Dedifferentiated amniotic fluid mesenchymal stem cell (primary cell): Measurements from ENCODE around the gene ZBTB7C.
A peak's percentile ranks its signal among the peaks of the same experiment; 100 is the strongest.

Experiments
- DNase-seq: peaks from one replicate; pipeline ENCODE4 v3.0.0-alpha.2; 2016; ENCODE audit errors: extremely low spot score

The ZBTB7C gene

DNA sequence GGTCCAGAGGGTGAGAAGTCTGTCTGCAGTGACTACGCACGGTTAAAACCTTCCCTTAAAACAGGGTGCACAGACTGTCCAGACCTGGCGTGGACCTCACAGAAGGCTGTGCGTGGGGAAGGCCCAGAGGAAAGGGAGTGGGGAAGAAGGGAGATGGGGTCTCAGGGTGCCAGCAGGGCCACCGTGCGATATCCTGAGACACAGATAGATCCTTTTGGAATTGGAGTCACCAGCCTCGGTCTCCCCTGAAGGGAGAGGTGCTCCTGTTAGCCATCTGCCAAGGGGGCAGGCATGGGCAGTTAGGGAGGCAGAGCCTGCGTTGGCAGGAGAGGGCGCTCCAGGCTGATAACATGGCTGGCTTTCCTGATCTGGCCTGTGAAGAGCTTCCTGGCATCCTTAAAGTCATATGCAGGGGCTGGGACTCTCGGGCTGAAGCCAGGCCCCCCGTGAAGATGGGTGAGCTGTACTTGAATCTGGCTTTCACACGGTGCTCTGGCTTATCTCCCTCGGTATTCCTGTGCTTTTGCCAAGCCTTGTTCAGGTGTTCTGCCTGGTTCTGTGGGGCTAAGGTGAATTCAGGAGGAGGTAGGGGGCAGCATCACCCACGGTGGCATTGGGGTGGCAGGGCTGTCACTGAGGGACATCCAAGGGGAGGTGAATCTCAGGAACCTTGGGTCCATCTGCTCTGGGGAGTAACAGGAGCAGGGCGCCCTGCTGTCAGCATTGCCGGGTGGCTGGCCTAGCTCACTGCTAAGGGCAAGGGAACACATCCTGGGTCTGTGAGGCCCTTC lies 371.5 kb downstream of the ZBTB7C start:
- no peak for DNase-seq

DNA sequence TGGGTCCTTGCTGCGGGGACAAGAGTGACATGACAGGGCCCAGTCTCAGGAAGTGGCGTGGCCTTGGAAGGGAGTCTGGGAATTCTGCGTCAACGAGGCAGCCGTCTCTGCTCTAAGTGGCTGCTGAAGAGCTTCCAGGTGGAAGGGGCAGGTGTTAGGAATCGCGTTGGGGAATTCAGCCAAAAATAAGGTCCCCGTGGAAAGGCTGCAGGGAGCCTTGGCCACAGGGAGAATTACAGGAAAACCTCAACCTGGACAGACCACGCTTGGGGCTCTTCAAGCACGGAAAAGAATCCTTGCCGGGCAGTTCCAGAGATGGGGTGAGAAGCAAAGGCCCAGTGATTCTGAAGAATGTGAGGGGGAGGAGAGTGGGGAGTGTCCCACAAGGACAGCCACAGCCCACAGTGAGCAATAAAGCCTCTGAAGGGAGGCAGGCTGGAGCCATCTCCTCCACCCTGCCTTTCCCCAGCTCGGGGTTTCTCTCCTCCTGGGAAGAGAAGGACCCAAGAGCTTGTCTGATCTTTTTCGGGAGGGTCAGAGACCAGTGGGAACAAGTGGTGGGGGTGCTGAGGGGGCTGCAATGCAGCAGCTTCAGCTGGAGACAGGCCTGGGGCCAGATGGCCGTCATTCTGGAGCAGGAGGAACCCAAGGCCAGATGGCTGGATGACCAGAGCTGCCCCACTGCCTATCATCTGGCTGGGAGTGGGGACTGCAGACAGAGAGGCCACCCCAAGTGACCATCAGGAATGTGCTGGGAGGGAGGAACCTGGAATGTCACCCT lies 372.4 kb downstream of the ZBTB7C start:
- DNase-seq, result no peak

DNA sequence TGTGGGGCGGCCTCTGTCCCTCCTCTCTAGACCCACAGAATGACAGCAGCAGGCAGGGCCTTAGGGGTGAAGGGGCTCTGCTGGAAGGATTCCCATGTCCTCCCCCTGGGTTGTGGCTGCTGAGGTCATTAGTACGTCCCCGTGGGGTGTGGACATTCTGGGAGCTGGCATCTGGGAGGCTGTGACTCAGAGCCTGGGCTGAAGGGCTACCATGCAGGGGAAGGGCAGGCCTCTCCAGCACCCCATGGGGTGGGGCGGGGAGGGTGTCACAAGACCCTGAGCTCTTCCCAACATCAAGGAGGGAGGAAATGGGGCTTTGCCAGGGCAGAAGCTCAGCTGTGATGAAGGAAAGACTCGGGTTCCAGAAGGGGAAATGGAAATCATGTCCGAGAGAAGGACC lies 373.0 kb downstream of the ZBTB7C start:
- no peak for DNase-seq

DNA sequence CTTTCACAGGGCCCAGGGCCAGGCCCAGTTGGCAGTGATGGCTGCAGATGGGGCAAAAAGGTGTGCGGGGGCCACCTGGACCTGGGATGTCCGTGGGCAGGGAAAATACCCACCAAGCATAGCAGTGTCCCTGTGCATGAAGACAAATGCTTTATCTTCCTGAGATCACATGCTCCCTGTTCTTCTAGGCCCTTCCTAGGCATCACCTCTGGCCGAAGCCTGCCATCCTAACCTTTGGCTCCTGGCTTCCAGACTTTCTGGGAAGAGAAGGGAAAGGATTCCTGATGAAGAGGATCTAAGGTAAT lies 373.7 kb downstream of the ZBTB7C start:
- no peak for DNase-seq

DNA sequence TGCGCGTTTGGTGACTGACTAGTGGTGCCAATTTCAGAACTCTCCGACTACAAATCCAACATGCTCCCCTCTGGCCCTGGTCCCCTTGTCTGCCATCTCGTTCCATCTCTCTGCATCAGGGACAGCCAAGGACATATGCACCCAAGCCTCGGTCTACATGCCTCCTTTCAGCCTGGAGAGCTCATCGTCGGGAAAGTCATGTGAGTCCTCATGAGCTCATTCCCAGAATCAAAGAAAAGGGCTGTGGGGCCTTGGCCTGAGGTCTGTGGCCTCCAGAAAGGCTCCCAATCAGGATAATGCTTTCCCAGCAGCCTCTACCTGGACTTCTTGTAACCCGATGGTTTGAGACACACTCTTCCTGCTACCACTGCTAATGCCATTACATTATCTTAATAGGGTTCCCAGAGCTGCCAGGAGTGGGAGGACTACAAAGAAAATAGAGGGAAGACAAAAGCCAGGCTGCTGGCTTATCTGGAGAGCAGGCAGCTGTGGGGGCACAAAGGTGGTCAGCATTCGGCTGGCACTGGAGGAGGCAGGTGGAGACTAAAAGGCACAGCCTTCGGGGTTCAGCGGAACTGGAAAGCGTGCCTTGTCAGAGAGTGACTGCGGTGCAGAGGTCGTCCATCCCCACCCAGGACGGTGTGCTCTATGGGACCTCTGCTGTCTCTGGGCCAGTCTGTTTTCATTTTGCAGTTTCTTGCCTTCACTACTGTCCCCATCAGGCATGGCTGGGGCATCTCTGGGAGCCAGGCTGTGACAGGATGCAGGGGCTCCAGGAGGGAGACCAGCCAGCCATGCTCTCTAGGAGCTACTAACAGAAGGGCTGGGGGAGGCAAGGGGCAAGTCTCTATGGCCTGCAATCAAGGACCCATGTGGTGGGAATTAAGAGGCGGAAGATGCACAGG lies 374.3 kb downstream of the ZBTB7C start:
- no peak for DNase-seq

DNA sequence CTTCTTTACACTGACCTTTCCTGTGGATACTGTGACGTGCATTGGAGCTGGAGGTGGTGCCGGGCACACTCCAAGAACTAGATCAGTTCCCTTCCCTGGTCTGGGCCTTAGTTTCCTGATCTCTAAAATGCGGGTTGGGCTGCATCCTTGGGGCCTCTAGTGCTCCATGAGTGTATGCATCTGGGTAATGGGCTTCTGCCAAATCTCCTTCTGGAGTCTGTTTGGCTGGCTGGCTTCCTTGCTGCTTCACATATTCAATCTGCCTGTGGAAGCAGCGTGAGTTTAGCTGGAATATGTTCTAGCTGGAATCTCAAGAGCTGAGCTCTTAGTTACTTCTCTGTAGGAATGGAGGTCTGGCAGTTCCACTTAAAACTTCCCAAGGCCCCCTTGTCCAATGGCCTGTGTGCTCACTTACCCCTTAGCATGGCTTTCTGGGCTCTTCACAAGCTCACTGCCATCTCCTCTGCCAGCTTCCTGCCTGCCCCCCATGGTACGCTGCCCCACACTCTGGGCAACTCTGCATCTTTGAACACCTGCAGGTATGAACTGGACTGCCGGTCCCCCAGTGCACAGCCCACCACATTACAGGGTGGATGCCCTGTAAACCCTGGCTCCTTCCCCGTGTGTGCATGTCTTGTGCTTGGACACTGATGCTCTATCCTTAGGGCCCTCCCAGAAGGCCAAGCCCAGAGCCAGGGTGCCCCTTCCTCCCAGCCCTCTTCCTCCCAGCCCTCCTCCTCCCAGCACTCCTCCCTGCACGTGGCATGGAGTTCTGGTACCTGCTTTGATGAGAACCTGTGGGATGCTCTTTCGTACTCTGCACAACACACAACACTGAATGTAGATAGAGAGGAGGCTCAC lies 375.2 kb downstream of the ZBTB7C start:
- DNase-seq, result no peak

DNA sequence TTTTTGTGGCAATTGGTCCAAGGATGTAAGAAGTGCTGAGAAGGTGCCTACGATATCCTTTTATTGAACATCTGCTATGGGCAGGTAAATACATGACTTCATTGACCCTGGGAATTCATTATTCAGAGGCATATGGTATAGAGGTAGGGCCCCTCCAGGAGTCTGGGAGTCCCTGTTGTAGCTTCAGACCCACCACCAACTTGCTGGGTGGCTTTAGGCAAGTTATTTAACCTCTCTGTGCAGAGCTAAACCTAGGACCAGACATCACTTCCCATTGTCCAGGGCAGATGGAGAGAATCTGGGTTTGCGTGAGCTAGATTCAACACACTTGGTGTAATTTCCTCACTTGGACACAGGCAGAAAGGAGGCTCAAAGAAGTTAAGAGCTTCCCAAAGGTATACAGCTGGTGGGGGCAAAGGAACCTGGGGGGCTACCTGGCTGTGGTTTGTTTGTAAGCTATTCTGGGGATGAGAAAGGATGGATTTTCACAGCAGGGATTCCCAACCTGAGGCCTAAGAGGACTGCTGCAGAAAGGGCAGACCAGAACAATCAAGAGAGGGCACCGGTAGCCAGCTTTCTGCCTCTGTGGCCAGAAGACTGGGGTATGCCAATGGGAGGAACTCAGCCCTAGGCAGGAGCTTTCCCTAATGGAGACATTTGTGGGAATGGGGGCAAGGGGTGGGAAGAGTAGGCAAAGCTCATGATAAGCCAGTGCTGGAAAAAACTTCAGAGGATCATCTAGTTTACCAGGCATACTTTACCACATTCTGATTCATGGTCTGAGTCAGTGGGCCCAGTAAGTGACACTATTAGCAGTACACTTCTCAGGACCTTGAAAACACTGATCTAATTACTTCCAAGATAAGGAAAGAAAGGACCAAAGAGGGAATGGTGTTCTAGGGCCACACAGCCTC lies 376.1 kb downstream of the ZBTB7C start:
- peak; percentile 29 for DNase-seq

DNA sequence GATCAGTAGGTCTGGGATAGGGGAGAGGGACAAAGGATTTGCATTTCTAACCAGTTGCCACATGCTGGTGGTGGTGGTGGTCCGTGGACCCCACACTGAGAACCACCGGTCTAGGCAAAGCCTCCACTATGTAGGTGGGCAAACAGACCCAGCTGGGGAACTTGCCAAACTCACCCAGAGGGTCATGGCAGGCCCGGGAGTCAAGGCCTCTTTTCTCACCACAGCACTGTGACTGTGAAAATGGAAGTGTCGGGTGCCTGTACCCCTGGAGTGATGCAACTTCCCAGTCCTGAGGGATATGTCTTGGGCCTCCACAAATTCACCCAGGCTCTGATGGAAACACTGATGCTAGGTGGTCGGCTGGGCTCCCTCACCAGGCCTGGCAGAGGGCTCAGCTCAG lies 377.5 kb downstream of the ZBTB7C start:
- DNase-seq, result no peak

DNA sequence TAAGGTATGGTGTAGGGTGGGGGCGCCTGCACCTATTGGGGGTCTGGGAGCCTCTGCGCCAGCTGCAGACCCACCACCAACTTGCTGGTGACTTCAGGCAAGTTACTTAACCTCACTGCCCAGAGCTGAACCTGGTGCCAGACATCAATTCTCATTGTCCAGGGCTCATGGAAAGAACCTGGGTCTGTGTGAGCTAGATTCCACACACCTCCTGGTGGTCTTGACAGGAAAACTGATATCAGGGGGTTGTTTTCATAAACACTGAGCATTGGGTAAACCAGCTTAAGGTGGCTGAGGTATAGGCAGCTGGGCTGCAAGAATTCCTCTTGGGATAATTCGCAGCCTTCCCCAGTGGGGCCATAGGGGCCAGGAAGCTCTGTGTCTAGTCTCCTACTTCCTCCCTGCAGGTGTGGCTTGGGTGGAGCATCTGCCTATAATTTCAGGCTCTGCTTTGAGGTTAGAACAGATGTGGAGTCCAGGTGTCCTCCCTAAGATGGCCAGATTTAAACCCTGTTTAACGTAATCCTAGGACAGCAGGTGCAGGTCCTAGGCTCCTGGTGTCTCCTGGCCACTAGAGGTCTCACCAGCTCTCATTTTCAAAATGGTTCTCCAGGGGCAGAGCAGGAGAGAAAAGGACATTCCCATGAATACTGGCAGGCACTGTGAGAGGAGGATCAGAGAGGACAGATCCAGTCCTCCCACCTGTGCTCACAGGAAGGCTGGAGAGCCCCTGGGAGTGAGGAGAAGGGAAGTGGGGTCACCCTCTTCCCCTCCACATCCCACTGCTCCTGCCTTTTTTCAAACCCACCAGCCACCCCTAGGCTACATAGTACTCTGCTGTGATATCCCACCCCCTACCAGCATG lies 378.3 kb downstream of the ZBTB7C start:
- DNase-seq, result peak; percentile 34

DNA sequence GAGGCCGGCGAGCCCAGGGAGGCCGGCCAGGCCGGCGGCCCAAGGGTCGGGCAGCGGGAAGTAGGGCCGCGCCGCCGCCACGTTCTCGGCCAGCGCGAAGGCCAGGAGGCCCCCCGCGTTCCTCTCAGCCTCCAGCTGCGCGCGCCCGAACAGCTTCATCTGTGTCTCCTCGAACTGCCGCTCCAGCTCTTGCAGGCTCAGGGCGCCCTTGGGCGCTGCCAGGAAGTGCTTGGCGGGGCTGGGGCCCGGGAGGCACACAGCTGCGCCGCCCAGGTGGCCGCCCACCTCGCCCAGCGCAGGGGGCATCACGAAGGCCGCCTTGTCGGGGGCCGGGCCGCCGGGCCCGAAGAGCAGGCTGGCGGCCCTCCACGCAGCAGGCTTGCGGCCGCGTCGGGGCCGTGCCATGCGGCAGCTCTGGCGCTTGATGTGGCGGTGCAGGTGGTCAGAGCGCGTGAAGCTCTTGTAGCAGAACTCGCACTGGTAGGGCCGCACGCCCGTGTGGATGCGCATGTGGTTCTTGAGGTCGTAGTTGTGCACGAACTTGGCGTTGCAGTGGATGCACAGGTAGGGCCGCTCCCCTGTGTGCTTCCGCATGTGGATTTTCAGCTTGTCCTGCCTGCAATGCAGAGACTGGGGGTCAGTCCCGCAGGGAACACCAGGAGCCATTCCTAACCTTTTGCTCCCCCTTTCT lies 379.7 kb downstream of the ZBTB7C start:
- DNase-seq, result no peak

DNA sequence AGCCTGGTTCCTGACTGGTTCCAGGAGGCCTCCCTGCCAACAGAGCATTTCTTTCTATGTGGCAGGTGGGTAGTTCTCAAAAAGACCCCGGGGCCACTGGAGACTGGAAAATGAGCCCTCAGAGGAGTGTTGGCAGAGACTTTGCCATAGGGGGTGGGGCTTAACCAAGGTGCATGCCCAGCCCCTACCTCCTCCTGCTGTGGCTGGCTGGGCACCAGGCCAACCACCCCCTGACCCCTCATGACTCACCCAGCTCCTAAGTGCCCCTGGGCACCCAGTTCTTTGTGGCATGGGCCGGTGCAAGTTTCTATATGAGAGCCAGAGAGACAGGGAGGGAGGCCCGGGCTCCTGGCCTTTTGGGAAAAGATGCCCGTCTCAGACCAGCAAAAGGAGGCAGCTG lies 380.5 kb downstream of the ZBTB7C start:
- no peak for DNase-seq

DNA sequence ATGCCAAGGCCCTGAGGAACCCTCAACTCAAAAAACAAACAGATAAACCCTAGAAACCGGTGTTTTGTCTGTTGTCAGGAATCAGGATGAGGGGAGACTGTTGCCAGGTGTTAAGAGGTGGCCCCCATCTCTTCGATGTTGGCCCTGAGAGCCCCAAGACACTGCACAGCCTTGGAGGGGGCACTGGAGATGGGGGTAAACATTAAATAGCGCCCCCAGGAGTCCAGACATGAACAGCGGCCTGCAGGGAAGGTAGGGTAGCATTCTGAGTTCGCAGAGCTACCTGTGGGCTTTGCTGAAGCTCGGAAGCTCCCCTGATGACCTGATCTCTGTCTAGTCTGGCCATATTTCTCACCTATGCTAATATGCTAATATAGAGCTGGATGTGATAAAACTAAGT lies 381.1 kb downstream of the ZBTB7C start:
- DNase-seq, result no peak

DNA sequence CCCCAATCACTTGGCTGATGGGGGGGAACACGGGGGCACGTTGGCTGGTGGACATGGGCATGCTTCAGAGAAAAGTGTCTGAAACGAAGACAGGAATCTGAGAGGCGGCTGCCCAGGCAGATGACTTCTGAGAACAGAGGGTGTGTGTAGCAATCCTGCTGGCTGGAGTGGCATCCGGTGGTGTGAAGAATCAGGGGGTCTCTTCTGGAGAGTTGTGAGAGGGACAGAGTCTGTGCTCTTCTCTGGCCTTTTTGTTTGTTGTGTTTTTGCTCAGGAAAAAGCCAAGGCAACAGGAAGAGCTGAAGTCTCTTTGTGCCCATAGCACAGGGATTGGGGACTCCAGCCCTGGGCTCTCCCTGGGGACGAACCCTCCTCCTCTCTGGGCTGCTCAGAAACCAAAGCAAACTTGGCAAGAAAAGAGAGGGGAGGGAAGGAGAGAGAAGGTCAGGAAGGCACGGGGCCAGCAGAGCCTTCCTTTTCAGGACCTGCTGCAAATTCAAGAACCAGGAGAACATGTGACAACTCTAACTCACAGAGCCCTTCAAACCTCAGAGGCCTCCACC lies 381.7 kb downstream of the ZBTB7C start:
- no peak for DNase-seq

DNA sequence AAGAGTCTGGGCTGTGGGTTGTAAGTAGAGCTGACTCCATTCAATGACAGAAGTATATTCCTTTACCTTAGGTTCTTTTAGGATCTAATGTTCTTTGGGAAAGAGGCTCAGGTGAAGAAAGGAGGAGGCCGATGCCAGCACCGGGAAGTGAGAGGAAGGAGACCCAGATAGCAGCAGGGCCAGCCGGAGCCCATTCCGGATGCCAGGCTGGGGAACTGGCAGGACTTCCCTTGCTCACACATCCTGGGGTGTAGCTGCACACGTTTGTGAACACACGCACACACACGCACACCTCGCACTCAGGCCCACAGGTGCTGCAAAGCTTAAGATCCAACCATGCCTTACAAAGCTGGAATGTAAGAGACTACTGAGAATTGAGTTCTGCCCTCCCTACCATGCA lies 383.0 kb downstream of the ZBTB7C start:
- no peak for DNase-seq

DNA sequence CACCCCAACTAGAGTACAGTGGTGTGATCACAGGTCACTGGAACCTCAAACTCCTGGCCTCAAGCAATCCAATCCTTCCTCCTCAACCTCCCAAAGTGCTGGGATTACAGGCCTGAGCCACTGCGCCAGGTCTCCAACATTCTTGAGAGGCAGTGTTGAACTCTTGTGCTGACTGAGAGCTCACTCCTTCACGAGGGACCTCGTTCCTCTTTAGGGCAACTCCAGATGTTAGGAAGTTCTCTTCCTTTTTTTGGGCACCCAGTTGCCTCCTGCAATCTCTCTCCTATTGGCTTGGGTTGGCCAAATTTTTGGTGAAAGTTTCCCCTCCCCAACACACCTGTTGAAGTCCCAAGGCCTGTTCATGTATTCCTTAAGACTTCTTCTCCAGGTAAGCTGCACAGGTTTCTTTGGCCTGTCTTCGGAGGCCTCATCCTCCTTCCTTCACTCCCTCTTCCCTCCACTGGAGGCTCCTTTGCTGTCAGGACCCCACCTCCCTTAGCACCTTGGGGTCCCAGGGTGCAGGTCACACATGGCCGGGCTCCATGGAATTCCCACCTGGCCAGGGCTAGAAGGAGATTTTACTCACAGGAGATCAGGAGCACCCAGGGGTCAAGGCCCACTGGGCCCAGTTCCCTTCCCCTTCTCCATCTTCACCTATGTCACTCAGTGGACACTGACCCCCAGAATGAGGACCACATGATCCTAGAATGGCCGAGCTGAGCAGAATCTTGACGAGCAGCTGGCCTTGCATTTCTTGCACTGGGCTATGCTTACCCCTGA lies 384.1 kb downstream of the ZBTB7C start:
- no peak for DNase-seq

DNA sequence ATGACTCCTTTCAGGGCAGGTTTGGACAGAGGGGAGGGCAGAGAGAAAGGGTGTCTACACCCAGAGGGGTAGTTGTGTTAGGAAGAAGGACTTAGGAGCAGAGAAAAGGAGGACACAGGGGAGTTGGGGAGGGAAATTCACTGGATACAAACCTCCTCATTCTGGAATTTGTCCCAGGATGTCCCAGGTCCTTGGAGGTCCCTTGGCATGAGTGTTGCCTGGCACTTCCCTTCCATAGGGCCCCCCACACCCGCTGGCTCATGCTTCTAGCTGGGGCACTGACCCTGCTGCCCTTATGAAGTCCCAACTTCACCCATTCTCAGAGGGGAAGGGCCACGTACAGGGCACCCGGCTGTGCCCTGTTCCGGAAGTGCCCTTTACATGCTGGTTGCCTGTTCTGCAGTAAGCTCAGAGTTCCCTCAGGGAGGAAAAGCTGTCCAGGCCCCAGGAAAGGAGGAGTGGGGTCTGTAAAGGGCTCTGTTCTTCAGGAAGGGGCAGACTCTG lies 385.1 kb downstream of the ZBTB7C start:
- DNase-seq, result no peak

DNA sequence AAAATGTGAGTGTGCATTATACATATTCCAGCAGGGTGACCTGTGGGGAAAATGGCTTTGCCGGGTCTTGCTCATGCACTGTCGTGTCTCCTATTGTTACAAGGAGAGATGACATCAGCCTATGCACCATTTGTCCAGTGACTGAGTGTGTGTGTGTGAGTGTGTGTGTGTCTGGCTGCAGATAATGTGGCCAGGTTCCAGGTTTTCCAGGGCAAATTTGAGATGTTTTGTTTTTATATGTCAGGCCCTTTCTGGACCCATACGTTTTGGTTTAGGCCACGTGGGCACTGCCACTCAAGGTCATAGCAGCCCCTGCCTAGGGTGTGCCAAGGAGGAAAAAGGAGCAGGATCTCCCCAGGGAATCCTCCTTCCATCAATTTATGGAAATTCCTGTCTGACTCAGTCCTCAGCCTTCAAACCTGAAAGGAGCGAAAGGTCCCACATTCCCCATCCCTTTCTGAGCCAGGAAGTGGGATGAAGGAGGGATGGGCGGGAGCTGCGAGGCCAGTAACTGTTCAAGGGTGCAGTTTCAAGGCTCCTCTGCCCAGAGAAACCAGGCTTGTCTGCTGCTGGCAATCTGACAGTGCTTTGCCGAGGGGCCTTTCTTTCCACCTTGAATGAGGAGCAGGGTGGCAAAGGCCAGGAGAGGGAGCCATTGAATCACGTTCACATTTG lies 385.7 kb downstream of the ZBTB7C start:
- no peak for DNase-seq
